B cell (primary cell): ENCODE data around the gene ARHGAP31. TPM values are rescaled to one million over a fixed set of nuclear protein-coding genes. Genes with fewer than 3 reads are reported as not detected.

ENCODE experiments used
- ATAC-seq: fragments of 200-7000 bp; cut with Tn5 transposase; one replicate; pipeline ENCODE4 v1.10.0; 2021; ENCODE audit warnings: low read depth, mild to moderate bottlenecking, moderate number of reproducible peaks, moderate library complexity
- CTCF ChIA-PET: fragments of 350-600 bp; sonication (Branson Sonifier 250); formaldehyde crosslinking; loops from one replicate; lab custom pipeline; 2021; ENCODE audit warnings: antibody characterized with exemption, inconsistent platforms; lab: Charles Lee
- POLR2A ChIA-PET: fragments of 350-600 bp; sonication (Branson Sonifier 250); formaldehyde crosslinking; loops from one replicate; lab custom pipeline; 2021; ENCODE audit warnings: antibody characterized with exemption; lab: Charles Lee
- DNase-seq: peaks from one replicate; pipeline ENCODE4 v3.0.0; 2013
- H2AFZ ChIP-seq: 2 replicates; pipeline ENCODE4 v1.6.1; 2012; ENCODE audit warnings: mild to moderate bottlenecking, low read depth, low read length; ENCODE audit not compliant: insufficient read depth, poor library complexity, severe bottlenecking
- H3K27ac ChIP-seq, 2 donors: 1 replicate in 1 of 2; 2 replicates in 1 of 2; pipeline ENCODE4 v1.5.1; 2012 to 2013; ENCODE audit warnings: low read length in 2 of 2, mild to moderate bottlenecking in 2 of 2, moderate library complexity in 1 of 2
- H3K27me3 ChIP-seq, 4 experiments: fragments of 200-600 bp in 1 of 4; sonication (generic) in 1 of 4; replicated peaks in 1 of 4; 1 replicate in 2 of 4; 2 replicates in 2 of 4; pipeline versions ENCODE4 v1.6.1 to v1.7.0; 2013 to 2016; ENCODE audit warnings: low read length in 3 of 4, mild to moderate bottlenecking in 2 of 4, mixed read lengths in 1 of 4, moderate library complexity in 1 of 4; ENCODE audit not compliant: insufficient read depth in 4 of 4, control insufficient read depth in 3 of 4; ENCODE audit errors: control extremely low read depth in 1 of 4
- H3K36me3 ChIP-seq, 2 experiments: replicated peaks in 1 of 2; 1 replicate in 1 of 2; 2 replicates in 1 of 2; pipeline versions ENCODE4 v1.6.1 to v1.7.1; 2013; ENCODE audit warnings: low read length in 1 of 2; ENCODE audit not compliant: insufficient read depth in 2 of 2, control insufficient read depth in 1 of 2; ENCODE audit errors: control extremely low read depth in 1 of 2, extremely low read depth in 1 of 2
- H3K4me1 ChIP-seq, 2 donors: fragments of 200-600 bp in 1 of 2; sonication (generic) in 1 of 2; 1 replicate in 1 of 2; 2 replicates in 1 of 2; pipeline versions ENCODE4 v1.5.1 to v1.6.1; 2013 to 2017; ENCODE audit warnings: low read length in 2 of 2; ENCODE audit not compliant: control insufficient read depth in 2 of 2, insufficient read depth in 2 of 2
- H3K4me2 ChIP-seq: replicated peaks from 2 replicates; pipeline ENCODE3; 2012; ENCODE audit warnings: mild to moderate bottlenecking, low read depth, low read length; ENCODE audit not compliant: poor library complexity, severe bottlenecking
- H3K4me3 ChIP-seq, 5 experiments: fragments of 200-600 bp in 1 of 5; sonication (generic) in 1 of 5; 1 replicate in 3 of 5; 2 replicates in 2 of 5; pipeline versions ENCODE4 v1.5.1 to v1.7.0; 2011 to 2016; ENCODE audit warnings: low read length in 4 of 5, mild to moderate bottlenecking in 4 of 5, low read depth in 2 of 5, control low read depth in 1 of 5, moderate library complexity in 1 of 5; ENCODE audit not compliant: insufficient read depth in 1 of 5; ENCODE audit errors: control extremely low read depth in 1 of 5, extremely low read depth in 1 of 5
- H3K79me2 ChIP-seq: fragments of 200-600 bp; sonication (generic); one replicate; pipeline ENCODE4 v1.6.0; 2016; ENCODE audit warnings: low read length; ENCODE audit not compliant: control insufficient read depth, insufficient read depth
- H3K9ac ChIP-seq: fragments of 200-600 bp; sonication (generic); 2 replicates; pipeline ENCODE4 v1.6.1; 2017; ENCODE audit warnings: mild to moderate bottlenecking, low read length, moderate library complexity
- H3K9me3 ChIP-seq, 3 donors: one replicate each; pipeline versions ENCODE4 v1.6.1 to v1.7.1; 2013; ENCODE audit warnings: low read length in 2 of 3; ENCODE audit not compliant: control insufficient read depth in 2 of 3, insufficient read depth in 1 of 3; ENCODE audit errors: control extremely low read depth in 1 of 3
- H4K20me1 ChIP-seq: 2 replicates; pipeline ENCODE4 v1.6.0; 2012; ENCODE audit warnings: mild to moderate bottlenecking, low read length; ENCODE audit not compliant: insufficient read depth, control insufficient read depth, poor library complexity, severe bottlenecking
- H3K27ac Mint-ChIP-seq: one replicate; pipeline ENCODE4 v1.8.0; 2021; ENCODE audit warnings: mixed read lengths
- H3K27me3 Mint-ChIP-seq: one replicate; pipeline ENCODE4 v1.8.0; 2021; ENCODE audit warnings: mixed read lengths
- H3K4me1 Mint-ChIP-seq: one replicate; pipeline ENCODE4 v1.8.0; 2021; ENCODE audit warnings: mixed read lengths
- H3K4me3 Mint-ChIP-seq: one replicate; pipeline ENCODE4 v1.8.0; 2021; ENCODE audit warnings: mixed read lengths
- H3K9me3 Mint-ChIP-seq: one replicate; pipeline ENCODE4 v1.8.0; 2022; ENCODE audit warnings: mixed read lengths; ENCODE audit not compliant: insufficient read depth
- CTCF ChIP-seq: fragments of 200-600 bp; IDR thresholded peaks from one replicate; pipeline ENCODE4 v1.8.0; 2022; ENCODE audit warnings: antibody characterized with exemption, mild to moderate bottlenecking
- EZH2 ChIP-seq: IDR thresholded peaks from 2 replicates; pipeline ENCODE4 v1.6.1; 2012; ENCODE audit warnings: borderline replicate concordance, low read depth, mild to moderate bottlenecking, moderate library complexity, low read length; ENCODE audit not compliant: insufficient read depth, poor library complexity, severe bottlenecking
- WGBS: methylation state at CpG from one replicate; pipeline ENCODE4 v1.1.5; 2013; ENCODE audit warnings: missing lambda C conversion rate; ENCODE audit not compliant: insufficient coverage; 5-methylcytosine and 5-hydroxymethylcytosine counted together
- intact Hi-C: fragments of 100-400 bp; cut with micrococcal nuclease; formaldehyde crosslinking; loops from one replicate; pipeline ENCODE4 v1.10.0; 2022
- polyA plus RNA-seq: library from polyadenylated mRNA; depleted of rRNA; stranded (reverse); fragments of >200 nt; gene quantifications from 2 replicates; pipeline ENCODE4 v1.2.3, GENCODE V29; 2012
- total RNA-seq, 2 donors: library from RNA; stranded (reverse); fragments of 120-200 nt in 1 of 2; gene quantifications; 1 replicate in 1 of 2; 2 replicates in 1 of 2; pipeline versions ENCODE4 v1.2.3 to v1.2.4, GENCODE V29; 2013 to 2022

Gene ARHGAP31
- total and polyA plus RNA-seq, 2 donors (not counting 1 experiment from before 2014, with no cell fraction given): 3.5 to 7.8 TPM

DNA sequence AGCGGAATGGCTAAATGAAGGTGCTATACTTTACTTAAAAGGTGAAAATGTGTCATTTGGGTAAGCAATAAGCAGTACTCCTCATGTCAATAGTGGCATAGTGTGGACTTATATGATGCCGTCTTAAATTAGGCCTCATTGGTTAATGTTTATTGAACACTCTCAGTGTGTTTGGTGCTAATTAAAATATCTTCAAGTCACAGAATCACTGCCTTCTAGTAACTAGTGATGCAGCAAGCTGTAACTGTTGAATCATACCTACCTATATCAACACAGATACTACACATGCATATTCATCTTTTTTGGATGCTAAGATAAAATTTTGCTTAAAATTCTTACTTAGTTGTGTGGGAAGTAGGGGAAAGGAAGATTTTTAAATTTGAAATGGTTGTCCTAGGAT, 30.7 kb downstream of the ARHGAP31 start:
- H3K27ac Mint-ChIP-seq: peak overlapping the region; percentile 24
- no peaks in the 10 kb centered on the region for H4K20me1 ChIP-seq
- no peak overlapping the region for H3K27ac ChIP-seq
- H3K27me3 ChIP-seq: no peaks in the 10 kb centered on the region
- no peaks in the 10 kb centered on the region for H3K27me3 Mint-ChIP-seq
- no peak overlapping the region for H3K9ac ChIP-seq
- POLR2A ChIA-PET: no interaction called here
- H3K4me1 ChIP-seq: peaks cover 13 to 22% of the 10 kb centered on the region in 2 donors
- no peak for TF ChIP-seq CTCF
- no peak for TF ChIP-seq EZH2
- ATAC-seq: no peak
- peak overlapping the region; percentile 9 for H3K4me3 Mint-ChIP-seq
- intact Hi-C loops: loop anchor here (5.0 kb wide), 1 partner anchor 48 kb away; no protein-coding TSS in a partner anchor
- H3K9me3 ChIP-seq: no peaks in the 10 kb centered on the region
- no peaks in the 10 kb centered on the region for H3K79me2 ChIP-seq
- peaks cover 50% of the 10 kb centered on the region for H3K4me1 Mint-ChIP-seq
- DNase-seq: no peak
- H3K36me3 ChIP-seq: no peaks in the 10 kb centered on the region
- H3K4me2 ChIP-seq: no peak overlapping the region
- no peaks in the 10 kb centered on the region for H3K9me3 Mint-ChIP-seq
- no peak overlapping the region for H3K4me3 ChIP-seq
- no peak overlapping the region for H2AFZ ChIP-seq
- CTCF ChIA-PET: interaction anchor here (0.8 to 2.3 kb wide), 2 partner anchors 28 to 84 kb away, joined by 3 to 7 read pairs; partner anchors contain the start of gene B4GALT4
- no CpG with 5 or more reads among the region's 2 CpGs for WGBS

- DNase-seq (no peak), ATAC-seq (no peak)
- no peaks in the 10 kb centered on the region for H3K9me3 Mint-ChIP-seq
- H3K27me3 ChIP-seq: no peaks in the 10 kb centered on the region
- no peak for TF ChIP-seq CTCF
- TF ChIP-seq EZH2: no peak
- ChIA-PET CTCF (interaction anchor here (2.3 kb wide), 1 partner anchor 26 kb away, joined by 7 read pairs; no protein-coding TSS in a partner anchor), POLR2A (no interaction called here)
- no peaks in the 10 kb centered on the region for H3K9me3 ChIP-seq
- intact Hi-C loops: no loop called here
- no peaks in the 10 kb centered on the region for H4K20me1 ChIP-seq
- H3K36me3 ChIP-seq: no peaks in the 10 kb centered on the region
- no peak overlapping the region for H3K9ac ChIP-seq
- no peak overlapping the region for H3K4me3 Mint-ChIP-seq
- no peak overlapping the region for H2AFZ ChIP-seq
- no peaks in the 10 kb centered on the region for H3K79me2 ChIP-seq
- H3K27me3 Mint-ChIP-seq: no peaks in the 10 kb centered on the region
- peaks cover 13 to 18% of the 10 kb centered on the region in 2 donors for H3K4me1 ChIP-seq
- no peak overlapping the region for H3K4me2 ChIP-seq
- H3K4me3 ChIP-seq: no peak overlapping the region
- H3K27ac Mint-ChIP-seq: no peak overlapping the region
- peaks cover 40% of the 10 kb centered on the region for H3K4me1 Mint-ChIP-seq
- no peak overlapping the region for H3K27ac ChIP-seq
- WGBS: 65% methylated on average over 7 of the region's 13 CpGs
Observed at GRCh38 chr3:119326976-119327375, 32.8 kb downstream of the ARHGAP31 start.
